HL-60 (cell line): ENCODE measurements around the gene TSNAXIP1.

Experiments used
- GABPA ChIP-seq: IDR thresholded peaks from 2 replicates; pipeline ENCODE4 v1.6.1; 2012; ENCODE audit warnings: low read depth
- POLR2AphosphoS5 ChIP-seq: IDR thresholded peaks from 2 replicates; pipeline ENCODE4 v1.6.1; 2012; ENCODE audit warnings: low read depth
- SPI1 ChIP-seq: IDR thresholded peaks from 2 replicates; pipeline ENCODE4 v1.6.1; 2012; ENCODE audit warnings: low read depth, mild to moderate bottlenecking, borderline replicate concordance
- TF ChIP-seq, protein P1 (sequence below): IDR thresholded peaks from one replicate; pipeline ENCODE4 v1.5.1; 2011; ENCODE audit warnings: low read length, control low read depth, inconsistent platforms; ENCODE audit not compliant: insufficient read depth

DNA sequence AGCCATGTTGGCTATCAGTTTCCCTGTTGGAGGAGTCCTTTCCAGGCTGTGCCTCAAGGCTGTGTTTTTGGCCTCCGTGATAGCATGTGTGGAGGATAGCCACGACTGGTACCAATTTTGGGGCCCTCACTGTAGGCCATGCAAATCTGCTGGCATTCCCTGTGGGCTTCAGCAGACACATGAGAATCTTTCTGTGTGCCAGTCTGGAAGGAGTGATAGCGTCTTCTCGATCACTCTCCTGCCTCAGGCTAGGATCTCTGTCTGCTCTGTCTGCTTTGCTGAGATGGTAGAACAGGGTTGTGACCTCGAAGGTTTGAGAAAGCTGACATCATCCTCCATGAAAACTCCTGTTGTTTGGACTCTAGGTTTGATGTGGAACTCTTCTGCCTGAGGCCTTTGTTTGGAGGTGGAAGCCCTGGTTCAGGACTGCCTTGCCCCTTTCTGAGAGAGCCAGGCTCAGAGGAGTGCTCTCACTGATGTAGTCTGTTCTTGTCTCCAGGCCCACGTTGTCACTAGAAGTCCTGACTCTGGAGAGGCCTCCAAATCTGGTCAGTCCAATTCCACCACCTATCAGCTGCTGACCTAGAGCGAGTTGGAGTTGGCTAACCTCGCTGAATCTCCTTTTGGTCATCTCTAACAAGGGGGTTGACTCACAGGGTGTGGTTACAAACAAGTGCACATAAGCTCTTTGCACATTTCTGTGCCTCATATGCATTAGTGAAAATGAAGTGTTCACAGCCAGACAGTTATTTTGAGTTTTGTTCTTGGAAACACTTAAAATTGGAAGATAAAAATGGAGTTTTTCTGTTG lies 54.1 kb downstream of the TSNAXIP1 start:
- no peak for TF ChIP-seq GABPA
- TF ChIP-seq, protein P1, sequence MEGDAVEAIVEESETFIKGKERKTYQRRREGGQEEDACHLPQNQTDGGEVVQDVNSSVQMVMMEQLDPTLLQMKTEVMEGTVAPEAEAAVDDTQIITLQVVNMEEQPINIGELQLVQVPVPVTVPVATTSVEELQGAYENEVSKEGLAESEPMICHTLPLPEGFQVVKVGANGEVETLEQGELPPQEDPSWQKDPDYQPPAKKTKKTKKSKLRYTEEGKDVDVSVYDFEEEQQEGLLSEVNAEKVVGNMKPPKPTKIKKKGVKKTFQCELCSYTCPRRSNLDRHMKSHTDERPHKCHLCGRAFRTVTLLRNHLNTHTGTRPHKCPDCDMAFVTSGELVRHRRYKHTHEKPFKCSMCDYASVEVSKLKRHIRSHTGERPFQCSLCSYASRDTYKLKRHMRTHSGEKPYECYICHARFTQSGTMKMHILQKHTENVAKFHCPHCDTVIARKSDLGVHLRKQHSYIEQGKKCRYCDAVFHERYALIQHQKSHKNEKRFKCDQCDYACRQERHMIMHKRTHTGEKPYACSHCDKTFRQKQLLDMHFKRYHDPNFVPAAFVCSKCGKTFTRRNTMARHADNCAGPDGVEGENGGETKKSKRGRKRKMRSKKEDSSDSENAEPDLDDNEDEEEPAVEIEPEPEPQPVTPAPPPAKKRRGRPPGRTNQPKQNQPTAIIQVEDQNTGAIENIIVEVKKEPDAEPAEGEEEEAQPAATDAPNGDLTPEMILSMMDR = no peak
- TF ChIP-seq POLR2AphosphoS5 = no peak
- TF ChIP-seq SPI1 = no peak
